SH-SY5Y (cell line): ENCODE measurements around the gene SACM1L.

ENCODE experiments used
- GATA2 ChIP-seq: IDR thresholded peaks from 2 replicates; pipeline ENCODE4 v1.6.1; 2011; ENCODE audit warnings: mild to moderate bottlenecking, low read depth, low read length
- GATA3 ChIP-seq: IDR thresholded peaks from 2 replicates; pipeline ENCODE4 v1.6.1; 2011; ENCODE audit warnings: low read depth, mild to moderate bottlenecking, low read length, moderate library complexity

GRCh38 chr3:45692866-45693265 lies 3.7 kb downstream of the SACM1L start:
- TF ChIP-seq GATA2 = no peak
- TF ChIP-seq GATA3 = no peak
